ENCODE measurements around the gene RALGPS1. TPM values are rescaled to one million over a fixed set of nuclear protein-coding genes. Genes with fewer than 3 reads are reported as not detected.

The RALGPS1 gene
- total RNA-seq, 4 donors from 2014 or later, result 27.3 to 42.1 (median 39.1) TPM

GRCh38 chr9:127161081-127161624 lies 246.6 kb downstream of the RALGPS1 start:
- no peak overlapping the region for H3K4me3 ChIP-seq (replicated peaks in 1 of 3)
- no peaks in the 10 kb centered on the region for H3K4me1 ChIP-seq
- no peaks in the 10 kb centered on the region for H3K36me3 ChIP-seq
- WGBS, 2 donors, result 94% methylated on average over 9 of the region's 9 CpGs
- DNase-seq, result no peak
- no peak overlapping the region for H3K27ac ChIP-seq
- H3K9me3 ChIP-seq, result no peaks in the 10 kb centered on the region
- no peaks in the 10 kb centered on the region for H3K27me3 ChIP-seq
- TF ChIP-seq POLR2A (IDR thresholded peaks at IDR 0.05) (no peak), CTCF (IDR thresholded peaks at IDR 0.05) (no peak)
- intact Hi-C loops (cut with DNase I), result no loop called here

- Histone ChIP-seq H3K4me1 (peaks cover 0 to 7% of the 10 kb centered on the region in 2 donors), H3K27ac (peak overlapping the region in 1 of 3 donors; percentile 26), H3K27me3 (no peaks in the 10 kb centered on the region), H3K9me3 (no peaks in the 10 kb centered on the region), H3K4me3 (replicated peaks in 1 of 3) (no peak overlapping the region), H3K36me3 (no peaks in the 10 kb centered on the region)
- intact Hi-C loops (cut with DNase I), result no loop called here
- DNase-seq, result no peak
- 79 to 80% methylated on average over 6 to 9 of the region's 9 CpGs for WGBS, 2 donors
- TF ChIP-seq POLR2A (IDR thresholded peaks at IDR 0.05) (no peak), CTCF (IDR thresholded peaks at IDR 0.05) (no peak)
Measured at GRCh38 chr9:127162046-127162863, 247.7 kb downstream of the RALGPS1 start.

GRCh38 chr9:127162864-127163365 lies 248.3 kb downstream of the RALGPS1 start:
- no peak for TF ChIP-seq POLR2A (IDR thresholded peaks at IDR 0.05)
- TF ChIP-seq CTCF (IDR thresholded peaks at IDR 0.05), result no peak
- no peak for DNase-seq
- Histone ChIP-seq H3K9me3 (no peaks in the 10 kb centered on the region), H3K27ac (peak overlapping the region in 1 of 3 donors; percentile 26), H3K4me3 (replicated peaks in 1 of 3) (no peak overlapping the region), H3K4me1 (peaks cover 0 to 9% of the 10 kb centered on the region in 2 donors), H3K36me3 (no peaks in the 10 kb centered on the region), H3K27me3 (no peaks in the 10 kb centered on the region)
- WGBS, 2 donors, result 78 to 88% methylated on average over 4 of the region's 4 CpGs
- intact Hi-C loops (cut with DNase I), result no loop called here

- whole genome bisulfite sequencing, 2 donors, result 62 to 75% methylated on average over 2 of the region's 2 CpGs
- Histone ChIP-seq H3K36me3 (no peaks in the 10 kb centered on the region), H3K27ac (no peak overlapping the region), H3K27me3 (no peaks in the 10 kb centered on the region), H3K4me1 (peaks cover 0 to 9% of the 10 kb centered on the region in 2 donors), H3K4me3 (replicated peaks in 1 of 3) (no peak overlapping the region), H3K9me3 (no peaks in the 10 kb centered on the region)
- DNase-seq, result no peak
- TF ChIP-seq POLR2A (IDR thresholded peaks at IDR 0.05) (no peak), CTCF (IDR thresholded peaks at IDR 0.05) (no peak)
- intact Hi-C loops (cut with DNase I), result no loop called here
Measured at GRCh38 chr9:127163409-127163808, 248.8 kb downstream of the RALGPS1 start.

- no peaks in the 10 kb centered on the region for H3K27me3 ChIP-seq
- no peak overlapping the region for H3K27ac ChIP-seq
- no peaks in the 10 kb centered on the region for H3K9me3 ChIP-seq
- no peak for DNase-seq
- TF ChIP-seq POLR2A (IDR thresholded peaks at IDR 0.05) (no peak), CTCF (IDR thresholded peaks at IDR 0.05) (no peak)
- intact Hi-C loops (cut with DNase I), result no loop called here
- peaks cover 0 to 9% of the 10 kb centered on the region in 2 donors for H3K4me1 ChIP-seq
- H3K4me3 ChIP-seq (replicated peaks in 1 of 3), result no peak overlapping the region
- WGBS, 2 donors, result 86 to 92% methylated on average over 4 of the region's 4 CpGs
- no peaks in the 10 kb centered on the region for H3K36me3 ChIP-seq
Measured at GRCh38 chr9:127165116-127165515, 250.5 kb downstream of the RALGPS1 start.
